ENCODE results near the gene SLC12A5. TPM values are rescaled to one million over a fixed set of nuclear protein-coding genes. Genes with fewer than 3 reads are reported as not detected.
A peak's percentile ranks its signal among the peaks of the same experiment; 100 is the strongest.

SLC12A5 gene
- total and polyA plus RNA-seq, 9 of the 15 experiments (the other 6 are each of a cell fraction or from before 2014, with no cell fraction given): 0.36 to 7.5 (median 2.1) TPM

- POLR2A ChIA-PET: interaction anchor here (2.1 kb wide), 1 partner anchor 30 kb away, joined by 10 read pairs; no protein-coding TSS in a partner anchor
- no peak overlapping the region for H3K9ac ChIP-seq (ENCODE audit: insufficient read depth in 1 of 2, low read depth in 2 of 2, low read length in 2 of 2)
Measured at GRCh38 chr20:46058599-46059281, 29.7 kb downstream of the SLC12A5 start.

More at GRCh38 chr20:46058599-46059281, 29.7 kb downstream of the SLC12A5 start:
- TF ChIP-seq, protein P1, sequence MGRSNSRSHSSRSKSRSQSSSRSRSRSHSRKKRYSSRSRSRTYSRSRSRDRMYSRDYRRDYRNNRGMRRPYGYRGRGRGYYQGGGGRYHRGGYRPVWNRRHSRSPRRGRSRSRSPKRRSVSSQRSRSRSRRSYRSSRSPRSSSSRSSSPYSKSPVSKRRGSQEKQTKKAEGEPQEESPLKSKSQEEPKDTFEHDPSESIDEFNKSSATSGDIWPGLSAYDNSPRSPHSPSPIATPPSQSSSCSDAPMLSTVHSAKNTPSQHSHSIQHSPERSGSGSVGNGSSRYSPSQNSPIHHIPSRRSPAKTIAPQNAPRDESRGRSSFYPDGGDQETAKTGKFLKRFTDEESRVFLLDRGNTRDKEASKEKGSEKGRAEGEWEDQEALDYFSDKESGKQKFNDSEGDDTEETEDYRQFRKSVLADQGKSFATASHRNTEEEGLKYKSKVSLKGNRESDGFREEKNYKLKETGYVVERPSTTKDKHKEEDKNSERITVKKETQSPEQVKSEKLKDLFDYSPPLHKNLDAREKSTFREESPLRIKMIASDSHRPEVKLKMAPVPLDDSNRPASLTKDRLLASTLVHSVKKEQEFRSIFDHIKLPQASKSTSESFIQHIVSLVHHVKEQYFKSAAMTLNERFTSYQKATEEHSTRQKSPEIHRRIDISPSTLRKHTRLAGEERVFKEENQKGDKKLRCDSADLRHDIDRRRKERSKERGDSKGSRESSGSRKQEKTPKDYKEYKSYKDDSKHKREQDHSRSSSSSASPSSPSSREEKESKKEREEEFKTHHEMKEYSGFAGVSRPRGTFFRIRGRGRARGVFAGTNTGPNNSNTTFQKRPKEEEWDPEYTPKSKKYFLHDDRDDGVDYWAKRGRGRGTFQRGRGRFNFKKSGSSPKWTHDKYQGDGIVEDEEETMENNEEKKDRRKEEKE (IDR thresholded peaks at IDR 0.05; ENCODE audit: borderline replicate concordance in 1 of 2, control insufficient read depth in 1 of 2, low read depth in 2 of 2, low read length in 1 of 2): no peak
- peak; percentile 91 for TF ChIP-seq ZBTB33 (CRISPR knock-in tag; IDR thresholded peaks at IDR 0.05)
- FAIRE-seq: no peak
- peak; percentile 43; the same call in 2 of the 3 replicates for ATAC-seq
- intact Hi-C loops (cut with micrococcal nuclease): no loop called here
- Histone ChIP-seq H3K27me3 (ENCODE audit: control insufficient read depth in 2 of 2, insufficient read depth in 2 of 2, low read length in 2 of 2) (no peaks in the 10 kb centered on the region), H3K9me1 (ENCODE audit: control insufficient read depth, insufficient read depth, low read length) (peaks cover 4% of the 10 kb centered on the region), H2AFZ (ENCODE audit: low read depth, low read length) (no peak overlapping the region), H3K36me3 (ENCODE audit: control insufficient read depth, insufficient read depth, low read length) (peaks cover 32% of the 10 kb centered on the region; the same call in 2 of the 3 replicates), H3K27ac (ENCODE audit: extremely low read depth, low read depth, low read length) (no peak overlapping the region), H3K4me1 (replicated peaks in 1 of 2; ENCODE audit: control insufficient read depth in 2 of 2, insufficient read depth in 2 of 2, low read length in 2 of 2) (peaks cover 0 to 14% of the 10 kb centered on the region in 2 experiments; a peak in 2 of 5 replicates), H4K20me1 (replicated peaks; ENCODE audit: control insufficient read depth, insufficient read depth, low read length) (0 out of 2 replicates have a peak, but pooled peaks cover 12% of the 10 kb centered on the region), H3K4me3 (no peak overlapping the region), H3K4me2 (ENCODE audit: insufficient read depth, low read length) (no peak overlapping the region), H3K79me2 (ENCODE audit: control insufficient read depth, insufficient read depth, low read length) (no peaks in the 10 kb centered on the region), H3K9me3 (replicated peaks; ENCODE audit: control insufficient read depth, insufficient read depth, low read depth, low read length) (no peaks in the 10 kb centered on the region)
- 64% methylated on average over 26 of the region's 35 CpGs for WGBS (ENCODE audit: insufficient coverage, low coverage, missing lambda C conversion rate)
- BruUV-seq (replicated peaks): no TSS peak
- in situ Hi-C loops (cut with MboI): no loop called here
- CTCF ChIA-PET (ENCODE audit: low intra/inter-chr PET ratio): no interaction called here
- peak in 1 of 4 experiments; percentile 7 for DNase-seq (ENCODE audit: extremely low read depth in 1 of 4, low spot score in 3 of 4)

All from K562 (cell line).